GM12872 (cell line): Measurements from ENCODE around the gene APLP2.

Experiments used
- CTCF ChIP-seq: IDR thresholded peaks from 3 replicates; pipeline ENCODE4 v1.5.1; 2011; ENCODE audit warnings: low read depth, mild to moderate bottlenecking, low read length, moderate library complexity; ENCODE audit not compliant: insufficient read depth

The APLP2 gene

GRCh38 chr11:130122141-130122575 lies 52.5 kb downstream of the APLP2 start:
- no peak for TF ChIP-seq CTCF

GRCh38 chr11:130123414-130124040 lies 53.8 kb downstream of the APLP2 start:
- no peak for TF ChIP-seq CTCF

GRCh38 chr11:130124096-130124495 lies 54.4 kb downstream of the APLP2 start:
- no peak for TF ChIP-seq CTCF

- no peak for TF ChIP-seq CTCF
Observed at GRCh38 chr11:130125638-130126037, 55.9 kb downstream of the APLP2 start.

- no peak for TF ChIP-seq CTCF
Observed at GRCh38 chr11:130126516-130126915, 56.8 kb downstream of the APLP2 start.

- no peak for TF ChIP-seq CTCF
Observed at GRCh38 chr11:130127509-130127908, 57.8 kb downstream of the APLP2 start.

GRCh38 chr11:130128626-130129025 lies 58.9 kb downstream of the APLP2 start:
- no peak for TF ChIP-seq CTCF
